ENCODE data around the gene CORO2B.
A peak's percentile ranks its signal among the peaks of the same experiment; 100 is the strongest.

CORO2B gene

DNA sequence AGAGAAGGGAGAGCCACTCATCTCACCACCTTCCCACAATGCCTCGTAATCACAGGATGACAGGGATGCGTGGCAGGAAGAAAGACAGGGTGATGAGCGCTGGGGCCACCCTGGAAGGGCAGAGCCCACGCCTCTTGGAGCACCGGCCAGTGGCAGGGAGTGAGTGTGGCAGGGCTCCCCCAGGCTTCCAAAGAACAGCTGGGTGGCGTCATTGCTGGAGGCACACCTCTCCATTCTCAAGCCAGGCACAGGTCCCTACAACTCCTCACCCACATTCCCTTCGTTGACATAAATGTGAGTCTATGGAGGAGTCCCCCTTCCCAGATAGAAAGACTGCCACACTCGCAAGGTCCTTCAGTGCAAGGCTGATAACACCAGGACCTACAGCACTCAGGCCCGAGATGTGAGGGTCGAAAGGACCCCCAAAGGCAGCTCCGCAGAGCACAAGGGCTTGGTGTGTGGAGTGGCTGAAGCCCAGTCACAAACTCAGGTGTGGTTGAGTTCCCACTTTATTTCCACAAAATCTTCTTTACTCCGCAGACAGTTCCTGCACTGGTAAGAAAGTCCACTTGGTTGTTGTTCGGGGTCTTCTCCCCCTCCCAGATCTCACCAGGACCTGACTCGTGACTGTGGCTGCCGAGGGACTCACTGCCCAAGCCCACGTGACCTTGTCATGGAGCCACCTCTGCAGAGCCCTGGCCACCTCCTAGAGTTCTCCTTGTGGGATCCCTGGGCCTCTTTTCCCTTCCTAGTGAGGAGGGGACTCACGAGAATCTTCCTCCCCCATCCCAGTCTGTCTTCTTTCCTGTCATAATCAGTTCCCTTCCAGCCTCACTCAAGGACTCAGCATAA lies 22.4 kb upstream of the CORO2B start:
- peaks cover 7% of the 10 kb centered on the region for H3K4me1 ChIP-seq (ENCODE audit: control insufficient read depth, insufficient read depth, low read length)
- H3K27me3 ChIP-seq (ENCODE audit: control insufficient read depth, insufficient read depth, low read length): peaks cover 46% of the 10 kb centered on the region
- H3K9me3 ChIP-seq (ENCODE audit: control insufficient read depth, low read length): no peaks in the 10 kb centered on the region
- H3K9ac ChIP-seq (ENCODE audit: low read length): no peak overlapping the region
- no peaks in the 10 kb centered on the region for H3K36me3 ChIP-seq (ENCODE audit: control insufficient read depth, insufficient read depth, low read length)
- H3K4me3 ChIP-seq (ENCODE audit: low read length): no peak overlapping the region

DNA sequence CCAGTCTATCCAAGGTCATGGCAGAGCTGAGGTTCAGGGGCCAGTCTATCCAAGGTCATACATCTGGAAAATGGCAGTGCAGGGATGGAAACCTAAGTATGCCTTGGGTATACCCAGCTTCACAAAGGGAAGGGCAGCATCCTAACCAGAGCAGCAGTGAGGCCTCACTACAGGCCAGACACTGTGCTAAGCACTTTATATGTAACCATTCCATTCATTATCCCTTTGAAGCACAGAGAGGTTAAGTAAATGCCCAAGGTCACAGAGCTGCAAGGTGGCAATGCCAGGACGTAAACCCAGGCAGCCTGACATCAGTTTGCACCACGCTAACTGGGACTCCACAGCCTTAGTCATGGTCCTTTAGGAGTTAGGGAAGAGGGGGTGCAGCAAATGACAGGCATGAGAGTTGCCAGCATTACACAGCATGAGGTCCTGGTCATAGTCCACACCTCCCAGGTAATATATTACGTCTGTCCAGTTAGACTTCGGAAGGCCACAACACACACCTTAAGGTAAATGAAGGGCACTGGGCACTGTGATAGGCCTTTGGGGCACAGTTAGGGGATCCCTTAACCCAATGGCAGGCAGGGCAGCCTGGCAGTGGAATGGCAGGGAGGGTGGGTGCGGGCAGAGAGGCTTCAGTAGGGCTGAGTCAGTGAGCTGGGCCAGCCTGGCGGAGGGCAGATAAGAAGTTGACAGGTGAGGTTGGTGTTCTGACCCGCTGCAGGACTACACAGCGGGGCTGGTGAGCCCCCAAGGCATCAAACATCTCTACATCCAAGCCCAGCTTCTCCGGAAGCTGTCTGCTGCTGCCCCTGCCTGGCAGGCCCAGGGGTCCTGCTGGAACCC lies 21.1 kb upstream of the CORO2B start:
- no peaks in the 10 kb centered on the region for H3K9me3 ChIP-seq (ENCODE audit: control insufficient read depth, low read length)
- no peak overlapping the region for H3K9ac ChIP-seq (ENCODE audit: low read length)
- H3K27me3 ChIP-seq (ENCODE audit: control insufficient read depth, insufficient read depth, low read length): peaks cover 46% of the 10 kb centered on the region
- H3K36me3 ChIP-seq (ENCODE audit: control insufficient read depth, insufficient read depth, low read length): no peaks in the 10 kb centered on the region
- H3K4me3 ChIP-seq (ENCODE audit: low read length): no peak overlapping the region
- H3K4me1 ChIP-seq (ENCODE audit: control insufficient read depth, insufficient read depth, low read length): peaks cover 7% of the 10 kb centered on the region

DNA sequence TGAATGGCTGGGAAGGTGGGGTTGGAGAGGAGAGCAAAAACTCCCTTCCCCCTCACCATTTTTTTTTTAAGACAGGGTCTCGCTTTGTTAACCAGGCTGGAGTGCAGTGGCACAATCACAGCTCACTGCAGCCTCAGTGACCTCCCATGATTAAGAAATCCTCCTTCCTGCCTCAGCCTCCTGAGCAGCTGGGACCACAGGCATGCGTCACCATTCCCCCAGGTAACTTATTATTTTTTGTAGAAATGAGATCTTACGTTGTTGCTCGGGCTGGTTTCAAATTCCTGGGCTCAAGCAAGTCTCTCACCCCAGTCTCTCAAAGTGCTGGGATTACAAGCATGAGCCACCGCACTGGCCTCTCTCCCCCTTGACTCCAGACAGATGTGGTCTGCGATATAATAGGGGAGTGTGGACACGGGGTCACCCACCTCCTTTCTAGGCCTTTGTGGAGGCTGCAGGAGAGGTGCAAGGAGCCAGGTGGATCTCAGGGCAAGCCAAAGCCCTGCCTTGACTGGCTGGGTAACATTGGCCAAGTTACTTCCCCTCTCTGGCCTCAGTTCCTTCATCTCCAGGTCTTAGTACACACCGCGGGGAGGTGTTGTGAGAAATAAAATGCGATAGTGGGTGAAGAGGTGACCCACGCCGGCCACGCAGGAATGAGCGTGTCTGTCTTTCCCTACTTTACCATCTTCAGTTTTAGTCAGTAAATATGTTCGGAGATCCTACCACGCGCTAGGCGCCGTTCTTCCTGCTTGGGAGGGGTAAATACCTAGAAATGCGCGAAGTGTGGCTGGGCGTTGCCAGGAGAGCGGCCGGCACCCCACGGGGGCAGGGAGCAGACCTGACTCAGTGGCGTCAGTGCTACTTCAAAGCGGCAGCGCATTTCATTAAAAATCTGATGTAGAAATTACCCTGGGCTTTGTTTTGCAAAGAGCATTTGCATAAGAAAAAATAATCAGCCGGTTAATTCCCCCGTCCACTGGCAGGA lies 20.2 kb upstream of the CORO2B start:
- Histone ChIP-seq H3K9me3 (ENCODE audit: control insufficient read depth, low read length) (no peaks in the 10 kb centered on the region), H3K4me1 (ENCODE audit: control insufficient read depth, insufficient read depth, low read length) (peaks cover 7% of the 10 kb centered on the region), H3K27me3 (ENCODE audit: control insufficient read depth, insufficient read depth, low read length) (peaks cover 42% of the 10 kb centered on the region), H3K9ac (ENCODE audit: low read length) (no peak overlapping the region), H3K4me3 (ENCODE audit: low read length) (peak overlapping the region; percentile 51), H3K36me3 (ENCODE audit: control insufficient read depth, insufficient read depth, low read length) (no peaks in the 10 kb centered on the region)

DNA sequence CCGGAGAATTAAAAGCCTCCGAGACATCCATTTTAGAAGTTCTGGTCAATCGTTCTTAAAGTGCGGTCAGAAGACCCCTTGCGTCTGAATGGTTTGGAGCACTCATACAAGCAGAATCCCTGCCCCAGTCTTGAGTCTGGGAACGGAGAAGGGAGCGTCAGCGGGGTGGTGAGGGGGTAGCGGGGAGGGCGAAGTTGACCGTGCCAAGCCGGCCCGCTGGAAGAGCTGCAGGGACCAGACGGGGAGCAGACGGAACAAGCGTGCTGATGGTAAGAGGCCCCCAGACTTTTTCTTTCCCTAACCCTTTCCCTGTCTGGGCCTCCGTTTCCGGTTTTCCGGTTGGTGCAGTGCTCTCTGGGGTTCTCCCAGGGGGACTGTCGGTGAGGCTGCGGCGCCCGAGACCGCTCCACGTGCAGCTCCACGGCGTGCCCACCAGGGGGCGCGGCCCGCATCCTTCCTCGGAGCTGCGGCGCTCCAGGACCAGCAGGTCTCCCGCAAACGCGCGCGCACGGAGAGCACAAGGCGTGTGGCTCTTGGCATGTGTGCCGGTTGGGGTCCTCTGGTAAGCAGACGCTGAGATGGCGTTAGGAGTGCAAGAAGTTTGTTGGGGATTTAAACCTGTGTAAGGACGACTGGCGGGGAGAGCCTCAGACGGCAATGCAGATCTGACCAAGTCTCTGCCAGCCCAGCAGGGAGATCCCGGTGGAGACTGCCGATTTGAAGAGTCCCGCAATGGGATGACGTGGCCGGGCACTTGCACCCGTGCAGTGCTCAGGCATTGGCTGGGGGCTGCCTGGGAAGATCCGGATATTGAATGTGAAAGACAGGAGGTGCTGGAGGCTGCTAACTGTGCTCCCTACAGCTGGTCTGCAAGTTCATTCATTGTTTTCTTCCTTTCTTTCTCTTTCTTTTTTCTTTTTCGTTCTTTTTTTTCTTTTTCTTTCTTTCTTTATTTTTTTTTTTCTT lies 19.2 kb upstream of the CORO2B start:
- Histone ChIP-seq H3K36me3 (ENCODE audit: control insufficient read depth, insufficient read depth, low read length) (no peaks in the 10 kb centered on the region), H3K4me1 (ENCODE audit: control insufficient read depth, insufficient read depth, low read length) (peaks cover 7% of the 10 kb centered on the region), H3K27me3 (ENCODE audit: control insufficient read depth, insufficient read depth, low read length) (peaks cover 41% of the 10 kb centered on the region), H3K4me3 (ENCODE audit: low read length) (peak overlapping the region; percentile 51), H3K9ac (ENCODE audit: low read length) (no peak overlapping the region), H3K9me3 (ENCODE audit: control insufficient read depth, low read length) (no peaks in the 10 kb centered on the region)

DNA sequence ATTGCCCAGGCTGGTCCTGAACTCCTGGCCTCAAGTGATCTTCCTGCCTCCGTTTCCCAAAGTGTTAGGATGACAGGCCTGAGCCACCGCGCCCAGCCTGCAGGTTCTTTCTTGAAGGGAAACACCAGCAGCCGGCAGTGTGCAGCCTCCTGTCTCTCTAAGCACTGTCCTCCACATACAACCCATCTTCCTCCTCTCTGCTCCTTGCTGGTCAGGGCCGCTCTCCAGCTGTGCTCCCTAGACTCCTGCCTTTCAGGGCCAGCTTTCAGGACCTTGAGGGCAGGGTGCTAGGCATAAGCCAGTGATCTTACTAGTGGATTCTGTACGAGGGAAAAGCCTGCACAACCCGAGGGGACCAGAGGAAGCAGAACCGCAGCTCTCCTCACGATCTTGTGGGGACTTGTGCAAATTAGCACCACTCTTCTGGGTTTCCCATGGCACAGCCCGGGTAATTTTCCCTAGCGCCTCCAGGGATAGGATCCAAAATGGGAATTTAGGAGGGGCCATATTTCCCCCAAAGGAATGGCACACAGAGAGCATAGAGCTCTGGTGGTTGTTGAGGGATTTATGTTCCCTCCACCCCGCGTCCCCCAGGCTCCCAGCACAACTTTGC lies 18.2 kb upstream of the CORO2B start:
- Histone ChIP-seq H3K36me3 (ENCODE audit: control insufficient read depth, insufficient read depth, low read length) (no peaks in the 10 kb centered on the region), H3K9me3 (ENCODE audit: control insufficient read depth, low read length) (no peaks in the 10 kb centered on the region), H3K9ac (ENCODE audit: low read length) (no peak overlapping the region), H3K4me1 (ENCODE audit: control insufficient read depth, insufficient read depth, low read length) (peaks cover 7% of the 10 kb centered on the region), H3K27me3 (ENCODE audit: control insufficient read depth, insufficient read depth, low read length) (peaks cover 34% of the 10 kb centered on the region), H3K4me3 (ENCODE audit: low read length) (no peak overlapping the region)

DNA sequence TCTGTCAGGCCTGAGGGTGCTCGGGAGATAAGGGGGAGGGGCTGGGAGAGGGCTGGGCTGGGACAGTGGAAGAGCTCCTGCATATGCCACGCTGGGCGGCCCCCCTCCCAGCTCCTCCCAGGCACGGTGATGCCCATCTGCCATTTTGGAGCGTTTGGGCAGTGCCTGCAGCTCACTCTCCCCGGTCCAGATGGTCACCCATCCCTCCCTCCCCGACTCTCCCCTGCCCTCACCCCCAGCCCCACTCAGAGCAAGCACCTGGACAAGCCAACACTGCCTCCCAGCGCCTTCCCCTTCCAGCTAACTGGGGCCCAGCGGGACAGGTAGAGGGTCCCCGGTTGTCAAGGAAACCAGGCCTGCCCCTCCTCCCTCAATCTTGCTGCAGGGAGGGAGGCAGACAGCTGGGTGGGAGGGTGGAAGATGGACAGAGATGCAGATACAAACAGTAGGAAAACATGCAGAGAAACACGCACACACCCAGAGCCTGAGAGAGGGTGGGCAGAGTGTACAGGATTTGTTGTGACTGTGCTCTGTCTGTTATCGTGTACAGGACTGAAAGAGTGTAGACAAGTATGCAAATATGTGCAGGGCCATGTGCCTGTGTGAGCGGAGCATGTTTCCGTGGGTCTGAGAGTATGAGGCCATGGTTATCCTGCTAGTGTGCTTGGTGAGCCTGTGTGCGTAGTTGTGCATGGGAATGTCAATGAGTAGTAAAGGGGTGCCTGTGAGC lies 17.5 kb upstream of the CORO2B start:
- Histone ChIP-seq H3K36me3 (ENCODE audit: control insufficient read depth, insufficient read depth, low read length) (no peaks in the 10 kb centered on the region), H3K4me3 (ENCODE audit: low read length) (no peak overlapping the region), H3K27me3 (ENCODE audit: control insufficient read depth, insufficient read depth, low read length) (peaks cover 34% of the 10 kb centered on the region), H3K4me1 (ENCODE audit: control insufficient read depth, insufficient read depth, low read length) (peaks cover 7% of the 10 kb centered on the region), H3K9ac (ENCODE audit: low read length) (no peak overlapping the region), H3K9me3 (ENCODE audit: control insufficient read depth, low read length) (no peaks in the 10 kb centered on the region)

DNA sequence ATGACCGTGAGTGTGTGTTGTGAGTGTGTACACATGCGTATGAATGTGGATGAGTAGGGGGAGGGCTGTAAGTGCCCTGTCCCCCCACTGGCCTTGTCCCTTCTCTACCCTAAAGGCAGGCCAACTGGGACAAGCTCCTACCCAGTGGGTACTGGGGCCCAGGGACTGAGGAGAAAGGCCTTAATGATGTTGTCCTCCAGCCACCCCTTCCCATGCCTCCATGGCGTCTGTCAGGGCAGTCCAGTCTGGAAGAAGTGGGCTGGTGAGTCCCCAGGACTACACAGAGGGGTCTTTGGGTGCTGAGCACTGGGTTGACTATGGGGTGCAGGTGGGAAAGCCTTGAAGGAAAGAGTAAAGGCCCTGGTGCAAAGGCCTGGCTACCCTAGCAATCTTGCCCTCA lies 16.9 kb upstream of the CORO2B start:
- H3K9me3 ChIP-seq (ENCODE audit: control insufficient read depth, low read length): no peaks in the 10 kb centered on the region
- H3K4me1 ChIP-seq (ENCODE audit: control insufficient read depth, insufficient read depth, low read length): peaks cover 7% of the 10 kb centered on the region
- H3K27me3 ChIP-seq (ENCODE audit: control insufficient read depth, insufficient read depth, low read length): peaks cover 38% of the 10 kb centered on the region
- no peaks in the 10 kb centered on the region for H3K36me3 ChIP-seq (ENCODE audit: control insufficient read depth, insufficient read depth, low read length)
- no peak overlapping the region for H3K9ac ChIP-seq (ENCODE audit: low read length)
- H3K4me3 ChIP-seq (ENCODE audit: low read length): no peak overlapping the region

DNA sequence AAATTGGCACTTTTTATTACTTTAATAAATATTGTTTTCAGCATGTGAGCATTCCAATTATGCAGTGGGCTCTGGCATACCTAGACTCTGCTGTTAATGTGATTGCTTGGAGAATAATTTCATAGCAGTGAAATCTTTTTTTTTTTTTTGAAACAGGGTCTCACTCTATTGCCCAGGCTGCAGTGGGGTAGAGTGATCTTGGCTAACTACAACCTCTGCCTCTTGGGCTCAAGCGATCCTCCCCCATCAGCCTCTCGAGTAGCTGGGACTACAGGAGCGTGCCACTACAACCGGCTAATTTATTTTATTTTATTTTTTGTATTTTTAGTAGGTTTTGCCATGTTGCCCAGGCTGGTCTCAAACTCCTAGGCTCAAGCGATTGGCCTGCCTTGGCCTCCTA lies 14.6 kb upstream of the CORO2B start:
- no peak overlapping the region for H3K9ac ChIP-seq (ENCODE audit: low read length)
- H3K9me3 ChIP-seq (ENCODE audit: control insufficient read depth, low read length): no peaks in the 10 kb centered on the region
- H3K4me1 ChIP-seq (ENCODE audit: control insufficient read depth, insufficient read depth, low read length): peaks cover 3% of the 10 kb centered on the region

DNA sequence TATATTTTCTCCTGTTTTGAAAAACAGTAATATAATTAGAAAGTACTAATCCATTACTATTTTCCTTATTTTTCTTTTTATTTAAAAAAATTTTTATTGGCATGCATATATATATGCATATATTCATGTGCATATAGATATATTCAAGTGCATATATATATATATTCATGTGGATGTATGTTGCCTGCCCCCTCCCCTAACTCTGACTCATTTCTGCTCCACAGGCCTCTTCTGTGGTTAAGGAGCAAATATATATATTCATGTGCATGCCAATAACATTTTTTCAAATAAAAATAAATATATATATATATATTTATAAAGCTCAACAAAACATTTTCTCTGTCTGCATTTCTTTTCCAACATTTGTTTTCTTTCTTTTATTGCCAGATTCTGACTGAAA lies 13.6 kb upstream of the CORO2B start:
- Histone ChIP-seq H3K4me1 (ENCODE audit: control insufficient read depth, insufficient read depth, low read length) (no peaks in the 10 kb centered on the region), H3K36me3 (ENCODE audit: control insufficient read depth, insufficient read depth, low read length) (no peaks in the 10 kb centered on the region), H3K9me3 (ENCODE audit: control insufficient read depth, low read length) (no peaks in the 10 kb centered on the region), H3K4me3 (ENCODE audit: low read length) (no peak overlapping the region), H3K27me3 (ENCODE audit: control insufficient read depth, insufficient read depth, low read length) (peaks cover 10% of the 10 kb centered on the region), H3K9ac (ENCODE audit: low read length) (no peak overlapping the region)

More for the DNA sequence above, 14.6 kb upstream of the CORO2B start:
- peaks cover 19% of the 10 kb centered on the region for H3K27me3 ChIP-seq (ENCODE audit: control insufficient read depth, insufficient read depth, low read length)
- H3K4me3 ChIP-seq (ENCODE audit: low read length): no peak overlapping the region
- H3K36me3 ChIP-seq (ENCODE audit: control insufficient read depth, insufficient read depth, low read length): no peaks in the 10 kb centered on the region

DNA sequence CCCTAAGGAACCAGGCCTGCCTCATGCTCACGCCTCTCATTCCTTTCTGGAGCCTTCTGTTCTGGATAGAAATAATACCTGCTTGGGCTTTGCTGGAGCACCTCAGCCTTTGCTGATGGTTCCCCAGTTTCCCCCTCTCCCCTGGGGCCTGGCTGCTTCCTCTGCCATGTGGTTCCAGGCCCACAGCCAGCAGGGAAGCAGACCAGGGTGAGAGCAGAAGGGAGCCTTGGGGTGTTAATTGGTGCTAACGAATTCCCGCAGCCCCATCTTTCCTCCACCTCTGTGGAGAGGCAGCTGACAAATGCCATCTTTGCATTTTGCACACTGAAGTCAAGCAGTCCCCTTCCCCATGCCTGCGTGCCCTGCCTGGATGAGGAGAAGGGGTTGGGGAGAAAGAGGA lies 13.1 kb upstream of the CORO2B start:
- Histone ChIP-seq H3K27me3 (ENCODE audit: control insufficient read depth, insufficient read depth, low read length) (peaks cover 5% of the 10 kb centered on the region), H3K4me3 (ENCODE audit: low read length) (no peak overlapping the region), H3K36me3 (ENCODE audit: control insufficient read depth, insufficient read depth, low read length) (no peaks in the 10 kb centered on the region), H3K9me3 (ENCODE audit: control insufficient read depth, low read length) (no peaks in the 10 kb centered on the region), H3K4me1 (ENCODE audit: control insufficient read depth, insufficient read depth, low read length) (no peaks in the 10 kb centered on the region), H3K9ac (ENCODE audit: low read length) (no peak overlapping the region)
